Osteoblast (primary cell): ENCODE results near the gene RRP36. TPM values are rescaled to one million over a fixed set of nuclear protein-coding genes. Genes with fewer than 3 reads are reported as not detected.

Experiments
- DNase-seq: peaks from one replicate; pipeline ENCODE4 v3.0.0; 2011; ENCODE audit warnings: low spot score, mixed read lengths; ENCODE audit not compliant: insufficient read length; ENCODE audit errors: missing footprints
- H2AFZ ChIP-seq: 2 replicates; pipeline ENCODE4 v1.6.0; 2011; ENCODE audit warnings: mild to moderate bottlenecking, low read length
- H3K27ac ChIP-seq: 2 replicates; pipeline ENCODE4 v1.5.1; 2011; ENCODE audit warnings: mild to moderate bottlenecking, low read depth, low read length, moderate library complexity
- H3K27me3 ChIP-seq: 2 replicates; pipeline ENCODE4 v1.6.0; 2012; ENCODE audit warnings: mild to moderate bottlenecking, control low read depth, inconsistent platforms, low read length, moderate library complexity; ENCODE audit not compliant: insufficient read depth
- H3K36me3 ChIP-seq: 2 replicates; pipeline ENCODE4 v1.5.1; 2011; ENCODE audit warnings: mild to moderate bottlenecking, low read length, control low read depth, moderate library complexity; ENCODE audit not compliant: insufficient read depth
- H3K4me1 ChIP-seq: 2 replicates; pipeline ENCODE4 v1.5.1; 2011; ENCODE audit warnings: mild to moderate bottlenecking, low read length, control low read depth, moderate library complexity; ENCODE audit not compliant: insufficient read depth
- H3K4me2 ChIP-seq: 2 replicates; pipeline ENCODE4 v1.6.0; 2011; ENCODE audit warnings: mild to moderate bottlenecking, low read length; ENCODE audit not compliant: insufficient read depth
- H3K4me3 ChIP-seq: fragments of 200-600 bp; sonication (generic); 3 replicates; pipeline ENCODE4 v1.5.1; 2012; ENCODE audit warnings: mild to moderate bottlenecking, low read length, inconsistent platforms; ENCODE audit not compliant: insufficient read depth
- H3K79me2 ChIP-seq: 2 replicates; pipeline ENCODE4 v1.6.0; 2012; ENCODE audit warnings: mild to moderate bottlenecking, low read length, control low read depth, inconsistent platforms; ENCODE audit not compliant: insufficient read depth
- H3K9me3 ChIP-seq: 2 replicates; pipeline ENCODE4 v1.5.1; 2011; ENCODE audit warnings: low read depth, low read length, control low read depth
- H4K20me1 ChIP-seq: 2 replicates; pipeline ENCODE4 v1.6.0; 2012; ENCODE audit warnings: mild to moderate bottlenecking, low read length, control low read depth; ENCODE audit not compliant: insufficient read depth
- total RNA-seq: library from RNA; depleted of rRNA; stranded (reverse); fragments of >200 nt; gene quantifications from 2 replicates; pipeline ENCODE4 v1.2.3, GENCODE V29; 2012
- TF ChIP-seq, protein P1 (sequence below): IDR thresholded peaks from 2 replicates; pipeline ENCODE4 v1.5.1; 2011; ENCODE audit warnings: mild to moderate bottlenecking, low read depth, low read length, moderate library complexity; ENCODE audit errors: extremely low read depth

Gene RRP36
- total RNA-seq, 1 donor: 84.0 TPM

DNA sequence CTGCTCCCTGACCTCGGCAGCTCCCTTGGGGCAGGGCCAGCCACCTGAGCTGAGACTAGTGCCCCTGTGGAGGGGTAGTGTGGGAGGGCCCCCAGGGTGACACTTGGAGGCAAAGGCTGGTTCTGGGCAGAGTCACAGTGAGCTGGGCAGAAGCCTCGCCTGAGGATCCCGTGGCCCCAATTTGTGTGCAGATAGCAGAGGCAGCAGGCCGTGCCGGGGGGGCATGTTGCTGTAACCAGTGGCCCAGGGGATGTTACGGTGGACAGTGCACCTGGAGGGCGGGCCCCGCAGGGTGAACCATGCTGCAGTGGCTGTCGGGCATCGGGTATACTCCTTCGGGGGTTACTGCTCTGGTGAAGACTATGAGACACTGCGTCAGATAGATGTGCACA, 4.5 kb upstream of the RRP36 start:
- Histone ChIP-seq H3K9me3 (no peaks in the 10 kb centered on the region), H3K27me3 (no peaks in the 10 kb centered on the region), H3K4me3 (peak overlapping the region; percentile 27), H3K4me1 (peaks cover 38% of the 10 kb centered on the region), H3K36me3 (peaks cover 44% of the 10 kb centered on the region), H4K20me1 (peaks cover 32% of the 10 kb centered on the region), H3K4me2 (peak overlapping the region; percentile 58), H3K79me2 (peaks cover 85% of the 10 kb centered on the region), H2AFZ (no peak overlapping the region), H3K27ac (peak overlapping the region; percentile 43)
- no peak for DNase-seq
- TF ChIP-seq, protein P1, sequence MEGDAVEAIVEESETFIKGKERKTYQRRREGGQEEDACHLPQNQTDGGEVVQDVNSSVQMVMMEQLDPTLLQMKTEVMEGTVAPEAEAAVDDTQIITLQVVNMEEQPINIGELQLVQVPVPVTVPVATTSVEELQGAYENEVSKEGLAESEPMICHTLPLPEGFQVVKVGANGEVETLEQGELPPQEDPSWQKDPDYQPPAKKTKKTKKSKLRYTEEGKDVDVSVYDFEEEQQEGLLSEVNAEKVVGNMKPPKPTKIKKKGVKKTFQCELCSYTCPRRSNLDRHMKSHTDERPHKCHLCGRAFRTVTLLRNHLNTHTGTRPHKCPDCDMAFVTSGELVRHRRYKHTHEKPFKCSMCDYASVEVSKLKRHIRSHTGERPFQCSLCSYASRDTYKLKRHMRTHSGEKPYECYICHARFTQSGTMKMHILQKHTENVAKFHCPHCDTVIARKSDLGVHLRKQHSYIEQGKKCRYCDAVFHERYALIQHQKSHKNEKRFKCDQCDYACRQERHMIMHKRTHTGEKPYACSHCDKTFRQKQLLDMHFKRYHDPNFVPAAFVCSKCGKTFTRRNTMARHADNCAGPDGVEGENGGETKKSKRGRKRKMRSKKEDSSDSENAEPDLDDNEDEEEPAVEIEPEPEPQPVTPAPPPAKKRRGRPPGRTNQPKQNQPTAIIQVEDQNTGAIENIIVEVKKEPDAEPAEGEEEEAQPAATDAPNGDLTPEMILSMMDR: no peak

DNA sequence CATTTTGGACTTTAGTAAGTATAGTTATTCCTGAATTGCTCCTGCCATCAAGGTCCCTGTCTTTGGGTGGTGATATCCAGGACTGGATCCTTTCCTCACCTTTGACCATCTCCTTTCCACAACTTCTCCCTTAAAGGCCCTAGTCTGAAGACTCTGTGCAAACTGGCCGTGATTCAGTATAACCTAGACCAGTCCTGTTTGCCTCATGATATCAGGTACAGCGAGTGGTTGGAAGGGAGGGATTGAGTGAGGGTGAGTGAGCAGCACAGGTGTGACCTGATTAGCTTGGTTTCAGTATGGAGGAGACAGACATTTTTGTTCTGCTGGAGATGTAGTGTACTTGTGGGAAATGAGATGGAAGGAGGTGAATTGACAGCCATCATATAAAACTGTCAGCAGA, 2.3 kb upstream of the RRP36 start:
- H3K36me3 ChIP-seq: peaks cover 48% of the 10 kb centered on the region
- peaks cover 39% of the 10 kb centered on the region for H4K20me1 ChIP-seq
- peaks cover 85% of the 10 kb centered on the region for H3K79me2 ChIP-seq
- no peak overlapping the region for H2AFZ ChIP-seq
- DNase-seq: peak; percentile 63
- H3K4me3 ChIP-seq: no peak overlapping the region
- no peaks in the 10 kb centered on the region for H3K27me3 ChIP-seq
- H3K4me2 ChIP-seq: no peak overlapping the region
- no peak overlapping the region for H3K27ac ChIP-seq
- no peaks in the 10 kb centered on the region for H3K9me3 ChIP-seq
- H3K4me1 ChIP-seq: peaks cover 35% of the 10 kb centered on the region
- TF ChIP-seq, protein P1: no peak

DNA sequence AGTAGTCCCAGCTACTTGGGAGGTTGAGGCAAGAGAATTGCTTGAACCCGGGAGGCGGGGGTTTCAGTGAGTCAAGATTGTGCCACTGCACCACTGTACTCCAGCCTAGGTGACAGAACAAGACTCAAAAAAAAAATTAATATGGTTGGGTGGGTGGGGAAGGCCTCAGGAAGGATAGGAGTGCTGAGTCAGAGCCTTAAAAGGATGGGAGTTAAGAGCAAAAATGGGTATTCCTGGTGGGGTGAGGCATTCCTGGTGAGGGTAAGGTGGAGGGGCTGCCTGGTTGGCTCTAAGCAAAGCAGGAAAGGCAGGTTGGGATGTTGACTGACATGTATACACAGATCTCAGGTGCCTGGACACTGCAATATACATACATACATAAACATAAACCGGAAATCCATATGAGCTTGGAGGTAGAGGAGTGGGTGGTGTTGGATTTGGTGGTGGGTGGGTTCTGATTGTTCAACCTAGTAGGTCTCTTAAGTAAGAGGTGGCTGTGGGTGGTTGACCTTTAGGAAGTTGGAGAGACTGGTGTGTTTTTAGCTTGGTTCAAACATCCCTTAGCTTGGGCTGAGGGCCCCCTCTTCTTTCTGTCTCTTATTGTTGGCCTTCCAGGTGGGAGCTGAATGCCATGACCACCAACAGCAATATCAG, 1.2 kb upstream of the RRP36 start:
- H2AFZ ChIP-seq: no peak overlapping the region
- H3K27ac ChIP-seq: no peak overlapping the region
- peaks cover 84% of the 10 kb centered on the region for H3K79me2 ChIP-seq
- H3K9me3 ChIP-seq: no peaks in the 10 kb centered on the region
- H3K4me2 ChIP-seq: no peak overlapping the region
- no peak for DNase-seq
- no peaks in the 10 kb centered on the region for H3K27me3 ChIP-seq
- H3K36me3 ChIP-seq: peaks cover 57% of the 10 kb centered on the region
- peaks cover 40% of the 10 kb centered on the region for H4K20me1 ChIP-seq
- peaks cover 30% of the 10 kb centered on the region for H3K4me1 ChIP-seq
- H3K4me3 ChIP-seq: no peak overlapping the region
- TF ChIP-seq, protein P1: no peak

- Histone ChIP-seq H3K4me3 (peak overlapping the region; percentile 97), H3K27me3 (no peaks in the 10 kb centered on the region), H3K27ac (peak overlapping the region; percentile 71), H3K36me3 (peaks cover 61% of the 10 kb centered on the region), H3K9me3 (no peaks in the 10 kb centered on the region), H3K4me1 (peaks cover 26% of the 10 kb centered on the region), H3K4me2 (peak overlapping the region; percentile 91), H4K20me1 (peaks cover 37% of the 10 kb centered on the region), H3K79me2 (peaks cover 78% of the 10 kb centered on the region), H2AFZ (peak overlapping the region; percentile 93)
- DNase-seq: peak; percentile 51
- TF ChIP-seq, protein P1: no peak
These were observed 576 bp upstream of the RRP36 start for GRCh38 chr6:43020847-43021246.
